IMR-90 (cell line): ENCODE data around the gene OXLD1. TPM values are rescaled to one million over a fixed set of nuclear protein-coding genes. Genes with fewer than 3 reads are reported as not detected.

Source experiments
- ATAC-seq: fragments of 200-7000 bp; cut with Tn5 transposase; 2 replicates; pipeline ENCODE4 v1.9.1; 2020; ENCODE audit warnings: low read depth, mild to moderate bottlenecking, moderate library complexity
- BruUV-seq: library from RNA; stranded (reverse); fragments of 400-500 nt; replicated peaks from 2 replicates; lab custom pipeline; 2021; lab: Mats Ljungman, UMichigan
- CTCF ChIA-PET: fragments of 300-600 bp; formaldehyde crosslinking; extraction: SDS; loops from one replicate; lab custom pipeline; 2021; ENCODE audit warnings: antibody characterized with exemption; lab: Yijun Ruan, JAX
- POLR2A ChIA-PET: fragments of 300-600 bp; sonication (Branson Sonifier 250); formaldehyde crosslinking; loops from one replicate; lab custom pipeline; 2022; ENCODE audit warnings: antibody characterized with exemption; ENCODE audit not compliant: unreplicated experiment; lab: Charles Lee
- DNase-seq: peaks from one replicate; pipeline ENCODE4 v3.0.0; 2013
- H2AFZ ChIP-seq: replicated peaks from 2 replicates; pipeline ENCODE3; 2013; ENCODE audit warnings: low read length, mild to moderate bottlenecking; ENCODE audit not compliant: poor library complexity
- H2AK5ac ChIP-seq: 2 replicates; pipeline ENCODE4 v1.6.1; 2013; ENCODE audit warnings: low read depth, low read length, inconsistent platforms
- H2AK9ac ChIP-seq: replicated peaks from 2 replicates; pipeline ENCODE3; 2013; ENCODE audit warnings: mild to moderate bottlenecking, low read depth, low read length, moderate library complexity; ENCODE audit not compliant: poor library complexity
- H2BK120ac ChIP-seq: 2 replicates; pipeline ENCODE4 v1.6.1; 2013; ENCODE audit warnings: low read depth, low read length, inconsistent platforms
- H2BK15ac ChIP-seq: 3 replicates; pipeline ENCODE4 v1.6.1; 2013; ENCODE audit warnings: low read depth, low read length, inconsistent platforms
- H2BK20ac ChIP-seq: 2 replicates; pipeline ENCODE4 v1.6.1; 2013; ENCODE audit warnings: low read depth, mild to moderate bottlenecking, inconsistent platforms, low read length, moderate library complexity
- H2BK5ac ChIP-seq: 2 replicates; pipeline ENCODE4 v1.6.1; 2013; ENCODE audit warnings: mild to moderate bottlenecking, low read depth, low read length, inconsistent platforms; ENCODE audit not compliant: poor library complexity, severe bottlenecking
- H3K14ac ChIP-seq: replicated peaks from 2 replicates; pipeline ENCODE4 v1.6.1; 2013; ENCODE audit warnings: low read depth, low read length, inconsistent platforms
- H3K18ac ChIP-seq: 2 replicates; pipeline ENCODE4 v1.6.1; 2013; ENCODE audit warnings: low read depth, low read length, control low read depth
- H3K23ac ChIP-seq: 2 replicates; pipeline ENCODE4 v1.6.1; 2013; ENCODE audit warnings: low read depth, low read length, inconsistent platforms
- H3K27ac ChIP-seq: 2 replicates; pipeline ENCODE4 v1.5.1; 2013; ENCODE audit warnings: mild to moderate bottlenecking, control low read depth, low read length; ENCODE audit not compliant: insufficient read depth
- H3K27me3 ChIP-seq: 2 replicates; pipeline ENCODE4 v1.6.1; 2013; ENCODE audit warnings: low read length; ENCODE audit not compliant: control insufficient read depth, insufficient read depth
- H3K36me3 ChIP-seq: 2 replicates; pipeline ENCODE4 v1.6.1; 2013; ENCODE audit warnings: low read length, mixed read lengths; ENCODE audit not compliant: control insufficient read depth, insufficient read depth
- H3K4ac ChIP-seq: 2 replicates; pipeline ENCODE4 v1.6.1; 2013; ENCODE audit warnings: low read depth, low read length, inconsistent platforms
- H3K4me1 ChIP-seq: 2 replicates; pipeline ENCODE4 v1.6.1; 2013; ENCODE audit warnings: low read length, mixed read lengths; ENCODE audit not compliant: control insufficient read depth, insufficient read depth
- H3K4me2 ChIP-seq: 2 replicates; pipeline ENCODE4 v1.6.1; 2013; ENCODE audit warnings: low read depth, mild to moderate bottlenecking, control low read depth, low read length, moderate library complexity
- H3K4me3 ChIP-seq: 2 replicates; pipeline ENCODE4 v1.5.1; 2013; ENCODE audit warnings: low read depth, mild to moderate bottlenecking, control low read depth, low read length, moderate library complexity; ENCODE audit not compliant: insufficient read depth
- H3K56ac ChIP-seq: 2 replicates; pipeline ENCODE4 v1.6.1; 2013; ENCODE audit warnings: low read length, inconsistent platforms; ENCODE audit not compliant: insufficient read depth; ENCODE audit errors: extremely low read depth
- H3K79me1 ChIP-seq, 2 experiments: 2 replicates each; pipeline ENCODE4 v1.6.1; 2013; ENCODE audit warnings: low read length in 2 of 2, inconsistent platforms in 1 of 2, low read depth in 1 of 2
- H3K9ac ChIP-seq: 2 replicates; pipeline ENCODE4 v1.6.1; 2013; ENCODE audit warnings: low read depth, low read length, control low read depth
- H3K9me1 ChIP-seq: 2 replicates; pipeline ENCODE4 v1.6.1; 2013; ENCODE audit warnings: low read length, inconsistent platforms; ENCODE audit not compliant: insufficient read depth
- H3K9me3 ChIP-seq: 2 replicates; pipeline ENCODE4 v1.6.1; 2013; ENCODE audit warnings: low read length; ENCODE audit not compliant: control insufficient read depth, insufficient read depth
- H4K20me1 ChIP-seq: 2 replicates; pipeline ENCODE4 v1.6.1; 2013; ENCODE audit warnings: low read length, inconsistent platforms; ENCODE audit not compliant: insufficient read depth
- H4K5ac ChIP-seq: 2 replicates; pipeline ENCODE4 v1.6.1; 2013; ENCODE audit warnings: mild to moderate bottlenecking, low read depth, low read length, control low read depth
- H4K8ac ChIP-seq, 2 experiments: 2 replicates each; pipeline ENCODE4 v1.6.1; 2013; ENCODE audit warnings: low read depth in 2 of 2, low read length in 2 of 2, control low read depth in 1 of 2, inconsistent platforms in 1 of 2
- H4K91ac ChIP-seq: 2 replicates; pipeline ENCODE4 v1.6.1; 2013; ENCODE audit warnings: low read depth, low read length, inconsistent platforms; ENCODE audit not compliant: insufficient read depth
- CEBPB ChIP-seq: IDR thresholded peaks from 2 replicates; pipeline ENCODE4 v1.6.1; 2012; ENCODE audit warnings: low read depth, low read length, improper control_type of control experiment
- MXI1 ChIP-seq: IDR thresholded peaks from 2 replicates; pipeline ENCODE4 v1.6.1; 2012; ENCODE audit warnings: low read depth, mild to moderate bottlenecking, low read length, moderate library complexity, borderline replicate concordance
- RAD21 ChIP-seq: IDR thresholded peaks from 2 replicates; pipeline ENCODE4 v1.6.1; 2012; ENCODE audit warnings: low read length, improper control_type of control experiment
- RCOR1 ChIP-seq: IDR thresholded peaks from 2 replicates; pipeline ENCODE4 v1.6.1; 2012; ENCODE audit warnings: mild to moderate bottlenecking, low read length, improper control_type of control experiment; ENCODE audit not compliant: insufficient replicate concordance
- RFX5 ChIP-seq: IDR thresholded peaks from 2 replicates; pipeline ENCODE4 v1.8.0; 2012; ENCODE audit warnings: low read depth, mild to moderate bottlenecking, low read length, moderate library complexity
- WGBS, 2 experiments: methylation state at CpG; one replicate each; pipeline versions ENCODE4 v1.1.5 to v1.1.7; 2013; ENCODE audit warnings: missing lambda C conversion rate in 2 of 2; ENCODE audit not compliant: insufficient read length in 1 of 2; ENCODE audit errors: extremely low coverage in 2 of 2; 5-methylcytosine and 5-hydroxymethylcytosine counted together
- dilution Hi-C: fragments of 300-500 bp; cut with HindIII; formaldehyde crosslinking; loops from one replicate; pipeline ENCODE4 v1.14.3; 2018; ENCODE audit warnings: low sequenced_read_pairs; ENCODE audit not compliant: unreplicated experiment
- in situ Hi-C: fragments of 300-500 bp; cut with MboI; formaldehyde crosslinking; loops from 3 replicates; pipeline ENCODE4 v1.14.3; 2019; ENCODE audit warnings: low sequenced_read_pairs, inconsistent platforms, mixed read lengths
- intact Hi-C: fragments of 100-400 bp; cut with micrococcal nuclease; formaldehyde crosslinking; loops from 2 replicates; pipeline ENCODE4 v1.10.0; 2022
- polyA plus RNA-seq, 3 experiments: library from polyadenylated mRNA; depleted of rRNA; stranded (reverse); fragments of >200 nt; gene quantifications; 2 replicates each; pipeline ENCODE4 v1.2.3, GENCODE V29; 2012; ENCODE audit warnings: low replicate concordance in 1 of 3
- total RNA-seq: library from RNA; depleted of rRNA; stranded (reverse); fragments of >200 nt; gene quantifications from 2 replicates; pipeline ENCODE4 v1.2.3, GENCODE V29; 2012

Gene OXLD1
- total and polyA plus RNA-seq, 2 of the 4 experiments (the other 2 are of a cell fraction): 9.9 to 22.3 TPM

DNA sequence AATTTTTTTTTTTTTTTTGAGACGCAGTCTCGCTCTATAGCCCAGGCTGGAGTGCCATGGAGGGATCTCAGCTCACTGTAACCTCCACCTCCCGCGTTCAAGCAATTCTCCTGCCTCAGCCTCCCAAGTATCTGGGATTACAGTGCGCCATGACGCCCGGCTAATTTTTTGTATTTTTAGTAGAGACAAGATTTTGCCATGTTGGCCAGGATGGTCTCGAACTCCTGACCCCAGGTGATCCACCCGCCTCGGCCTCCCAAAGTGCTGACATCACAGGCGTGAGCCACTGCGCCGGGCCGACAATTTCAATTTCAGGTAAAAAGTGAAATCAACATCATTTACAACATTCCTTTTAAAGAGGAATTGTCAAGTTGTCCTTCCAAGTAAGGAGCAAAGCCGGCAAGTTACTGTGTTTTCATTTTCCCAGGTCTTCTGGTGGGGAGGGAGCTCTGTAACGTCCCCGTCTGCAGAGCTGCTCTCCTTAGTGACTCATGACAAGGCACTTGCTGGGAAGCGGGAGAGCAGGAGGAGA, 30.4 kb downstream of the OXLD1 start:
- Histone ChIP-seq H2BK120ac (no peak overlapping the region), H2BK20ac (0 out of 2 replicates have a peak overlapping the region, but pooled peaks have one; percentile 32), H3K14ac (peak overlapping the region; percentile 91), H3K9ac (peak overlapping the region; percentile 75), H3K36me3 (0 out of 2 replicates have a peak, but pooled peaks cover 2% of the 10 kb centered on the region), H3K9me3 (no peaks in the 10 kb centered on the region), H3K79me1 (peaks cover 0 to 28% of the 10 kb centered on the region in 2 experiments; a peak in 3 of 4 replicates), H3K4me2 (peak overlapping the region; percentile 88), H4K5ac (no peak overlapping the region), H4K8ac (peak overlapping the region in 1 of 2 experiments; percentile 63; a peak in 1 of 4 replicates), H3K18ac (no peak overlapping the region), H2BK15ac (no peak overlapping the region), H4K91ac (peak overlapping the region; percentile 18; the same call in 1 of the 2 replicates), H3K4me1 (peaks cover 6% of the 10 kb centered on the region), H2BK5ac (peak overlapping the region; percentile 45), H3K9me1 (peaks cover 10% of the 10 kb centered on the region), H3K56ac (peak overlapping the region; percentile 62; the same call in 1 of the 2 replicates), H3K4me3 (peak overlapping the region; percentile 57), H4K20me1 (peaks cover 49% of the 10 kb centered on the region), H2AK9ac (peak overlapping the region; percentile 95), H3K27me3 (no peaks in the 10 kb centered on the region), H2AFZ (peak overlapping the region; percentile 82), H3K27ac (peak overlapping the region; percentile 65), H3K4ac (peak overlapping the region; percentile 74), H3K23ac (peak overlapping the region; percentile 97), H2AK5ac (peak overlapping the region; percentile 62)
- 22% methylated on average over 11 of the region's 18 CpGs; no CpG with 5 or more reads in 1 of the 2 experiments for WGBS, 2 experiments
- POLR2A ChIA-PET: interaction anchor here (0.6 kb wide), 1 partner anchor 15 kb away, joined by 3 read pairs; no protein-coding TSS in a partner anchor
- TF ChIP-seq RAD21 (peak; percentile 16; the same call in 1 of the 2 replicates), CEBPB (no peak), MXI1 (0 out of 2 replicates have a peak, but pooled peaks have one; percentile 20), RCOR1 (no peak), RFX5 (peak; percentile 93)
- dilution Hi-C loops (no loop called here), in situ Hi-C loops (no loop called here), intact Hi-C loops (no loop called here)
- CTCF ChIA-PET: no interaction called here
- BruUV-seq: no TSS peak
- DNase-seq: peak; percentile 60
- peak; percentile 58 for ATAC-seq
